ENCODE measurements around the gene SEC23B. TPM values are rescaled to one million over a fixed set of nuclear protein-coding genes. Genes with fewer than 3 reads are reported as not detected.
"Not testable (repeated sequence)": the region's sequence is repeated elsewhere in the genome, so short reads cannot be mapped to it uniquely, and the experiment has no call there.

SEC23B gene
- total and polyA plus RNA-seq, 10 of the 15 experiments (the other 5 are each of a cell fraction or from before 2014, with no cell fraction given) = 49.1 to 121 (median 75.6) TPM

DNA sequence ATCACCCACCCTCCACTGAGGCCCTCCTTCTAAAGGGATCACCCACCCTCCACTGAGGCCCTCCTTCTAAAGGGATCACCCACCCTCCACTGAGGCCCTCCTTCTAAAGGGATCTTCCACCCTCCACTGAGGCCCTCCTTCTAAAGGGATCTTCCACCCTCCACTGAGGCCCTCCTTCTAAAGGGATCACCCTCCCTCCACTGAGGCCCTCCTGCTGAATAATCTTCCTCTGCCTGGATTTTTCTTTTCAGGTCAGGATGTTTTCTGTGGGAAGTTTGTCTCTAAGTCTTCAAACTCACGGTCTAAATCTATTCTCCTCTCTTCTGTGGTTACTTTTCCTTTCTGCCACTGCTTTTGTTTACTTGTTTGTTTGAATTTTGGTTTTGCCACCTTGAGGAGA is 6.1 kb upstream of the SEC23B start:
- DNase-seq (ENCODE audit: low read depth, low spot score); H3K36me3 ChIP-seq (ENCODE audit: control insufficient read depth in 2 of 2, insufficient read depth in 2 of 2, low read length in 1 of 2); H3K27me3 ChIP-seq (replicated peaks in 1 of 2; ENCODE audit: control insufficient read depth in 2 of 2, insufficient read depth in 2 of 2, low read length in 1 of 2); RAD21 ChIA-PET (ENCODE audit: unreplicated experiment); BruUV-seq (replicated peaks); H3K9me3 ChIP-seq (replicated peaks; ENCODE audit: control insufficient read depth, insufficient read depth, low read length); H2AFZ ChIP-seq (ENCODE audit: control insufficient read depth, low read depth, low read length); H3K4me2 ChIP-seq (ENCODE audit: control insufficient read depth, insufficient read depth); CTCF ChIA-PET; H3K79me2 ChIP-seq (ENCODE audit: control insufficient read depth, insufficient read depth, low read length); H3K27ac ChIP-seq (ENCODE audit: control insufficient read depth, insufficient read depth); H3K4me3 ChIP-seq; POLR2A ChIA-PET; FAIRE-seq; H3K9ac ChIP-seq (ENCODE audit: control insufficient read depth, insufficient read depth, low read length); ATAC-seq; H4K20me1 ChIP-seq (ENCODE audit: control insufficient read depth, insufficient read depth); SMC1A ChIA-PET (ENCODE audit: uncharacterized antibody, unreplicated experiment); intact Hi-C loops (cut with micrococcal nuclease; ENCODE audit: unreplicated experiment); H3K4me1 ChIP-seq (ENCODE audit: control insufficient read depth, insufficient read depth, low read length): not testable (repeated sequence)
- 0% methylated on average over 1 of the region's 1 CpG for WGBS (ENCODE audit: insufficient coverage, insufficient replicate concordance, low lambda C conversion rate, missing lambda C conversion rate)
- in situ Hi-C loops (cut with MboI) = loop anchor here (25.0 kb wide), 1 partner anchor 1511 kb away; the partner anchor contains the start of gene NAA20

DNA sequence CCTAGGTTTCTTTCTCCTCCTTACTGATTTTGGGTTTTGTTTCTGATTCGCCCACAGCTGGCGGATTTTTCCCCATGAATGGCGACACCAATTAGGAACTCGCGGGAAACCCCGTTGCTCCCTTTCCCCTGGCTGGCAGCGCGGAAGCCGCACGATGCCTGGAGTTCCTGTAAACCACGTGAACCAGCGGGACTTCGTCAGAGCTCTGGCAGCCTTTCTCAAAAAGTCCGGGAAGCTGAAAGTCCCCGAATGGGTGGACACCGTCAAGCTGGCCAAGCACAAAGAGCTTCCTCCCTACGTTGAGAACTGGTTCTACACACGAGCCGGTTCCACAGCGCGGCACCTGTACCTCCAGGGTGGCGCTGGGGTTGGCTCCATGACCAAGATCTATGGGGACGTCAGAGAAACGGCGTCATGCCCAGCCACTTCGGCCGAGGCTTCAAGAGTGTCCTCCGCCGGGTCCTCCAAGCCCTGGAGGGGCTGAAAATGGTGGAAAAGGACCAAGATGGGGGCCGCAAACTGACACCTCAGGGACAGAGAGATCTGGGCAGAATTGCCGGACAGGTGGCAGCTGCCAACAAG is 3.2 kb upstream of the SEC23B start:
- TF ChIP-seq KLF5 (IDR thresholded peaks at IDR 0.05; ENCODE audit: partially characterized antibody) = no peak
- TF ChIP-seq PAX5 (IDR thresholded peaks at IDR 0.05; ENCODE audit: borderline replicate concordance, low read depth, low read length) = no peak
- TF ChIP-seq NFYB (IDR thresholded peaks at IDR 0.05; ENCODE audit: insufficient read depth, low read depth, low read length) = no peak
- TF ChIP-seq SUPT20H (IDR thresholded peaks at IDR 0.05; ENCODE audit: borderline replicate concordance, control insufficient read depth, low read depth, low read length) = no peak
- Histone ChIP-seq H3K36me3 (ENCODE audit: control insufficient read depth in 2 of 2, insufficient read depth in 2 of 2, low read length in 1 of 2) (no peaks in the 10 kb centered on the region), H3K4me2 (ENCODE audit: control insufficient read depth, insufficient read depth) (no peak overlapping the region), H4K20me1 (ENCODE audit: control insufficient read depth, insufficient read depth) (no peaks in the 10 kb centered on the region), H3K4me1 (ENCODE audit: control insufficient read depth, insufficient read depth, low read length) (no peaks in the 10 kb centered on the region), H2AFZ (ENCODE audit: control insufficient read depth, low read depth, low read length) (no peak overlapping the region), H3K9me3 (replicated peaks; ENCODE audit: control insufficient read depth, insufficient read depth, low read length) (no peaks in the 10 kb centered on the region), H3K27ac (ENCODE audit: control insufficient read depth, insufficient read depth) (no peak overlapping the region), H3K4me3 (no peak overlapping the region), H3K27me3 (replicated peaks in 1 of 2; ENCODE audit: control insufficient read depth in 2 of 2, insufficient read depth in 2 of 2, low read length in 1 of 2) (no peaks in the 10 kb centered on the region), H3K79me2 (ENCODE audit: control insufficient read depth, insufficient read depth, low read length) (peaks cover 13% of the 10 kb centered on the region), H3K9ac (ENCODE audit: control insufficient read depth, insufficient read depth, low read length) (no peak overlapping the region)
- 80% methylated on average over 31 of the region's 31 CpGs for WGBS (ENCODE audit: insufficient coverage, insufficient replicate concordance, low lambda C conversion rate, missing lambda C conversion rate)
- in situ Hi-C loops (cut with MboI) (loop anchor here (25.0 kb wide), 1 partner anchor 1508 kb away; the partner anchor contains the start of gene NAA20), intact Hi-C loops (cut with micrococcal nuclease; ENCODE audit: unreplicated experiment) (loop anchor here (5.0 kb wide), 1 partner anchor 83 kb away; the partner anchor contains the start of gene DTD1)
- FAIRE-seq (no peak), DNase-seq (ENCODE audit: low read depth, low spot score) (no peak), ATAC-seq (no peak)
- ChIA-PET CTCF (interaction anchor here (1.5 to 2.0 kb wide), 2 partner anchors 8 to 10 kb away, joined by 5 to 8 read pairs; no protein-coding TSS in a partner anchor), RAD21 (ENCODE audit: unreplicated experiment) (interaction anchor here (0.9 kb wide), 1 partner anchor 8 kb away, joined by 4 read pairs; the partner anchor contains the start of gene RBBP9), POLR2A (interaction anchor here (5.2 kb wide), 1 partner anchor 7 kb away, joined by 96 read pairs; the partner anchor contains the start of gene RBBP9), SMC1A (ENCODE audit: uncharacterized antibody, unreplicated experiment) (no interaction called here)
- BruUV-seq (replicated peaks) = no TSS peak
